ENCODE measurements around the gene RTL1.

Gene RTL1

GRCh38 chr14:100845341-100845740 is 58.2 kb downstream of the RTL1 start:
- DNase-seq: no peak

GRCh38 chr14:100844846-100845245 is 58.7 kb downstream of the RTL1 start:
- no peak for DNase-seq

GRCh38 chr14:100844421-100844820 is 59.1 kb downstream of the RTL1 start:
- DNase-seq: no peak

GRCh38 chr14:100844082-100844408 is 59.5 kb downstream of the RTL1 start:
- DNase-seq: no peak

GRCh38 chr14:100842799-100843198 is 60.7 kb downstream of the RTL1 start:
- DNase-seq: no peak

GRCh38 chr14:100841761-100842403 is 61.6 kb downstream of the RTL1 start:
- no peak for DNase-seq

GRCh38 chr14:100841066-100841760 is 62.3 kb downstream of the RTL1 start:
- no peak for DNase-seq

GRCh38 chr14:100840286-100841065 is 63.0 kb downstream of the RTL1 start:
- DNase-seq: no peak

GRCh38 chr14:100839681-100840111 is 63.8 kb downstream of the RTL1 start:
- DNase-seq: no peak

- DNase-seq: no peak
These were observed 64.3 kb downstream of the RTL1 start for GRCh38 chr14:100839315-100839585.

- no peak for DNase-seq
These were observed 64.8 kb downstream of the RTL1 start for GRCh38 chr14:100838493-100839314.

GRCh38 chr14:100837805-100838350 is 65.6 kb downstream of the RTL1 start:
- DNase-seq: no peak

- DNase-seq: no peak
These were observed 66.3 kb downstream of the RTL1 start for GRCh38 chr14:100836941-100837804.

GRCh38 chr14:100836311-100836805 is 67.2 kb downstream of the RTL1 start:
- no peak for DNase-seq

- no peak for DNase-seq
These were observed 67.8 kb downstream of the RTL1 start for GRCh38 chr14:100835548-100836310.

GRCh38 chr14:100834794-100835547 is 68.6 kb downstream of the RTL1 start:
- DNase-seq: no peak

- no peak for DNase-seq
These were observed 69.3 kb downstream of the RTL1 start for GRCh38 chr14:100834082-100834793.

- DNase-seq: no peak
These were observed 71.1 kb downstream of the RTL1 start for GRCh38 chr14:100832311-100832960.

- no peak for DNase-seq
These were observed 72.8 kb downstream of the RTL1 start for GRCh38 chr14:100830681-100831080.
